GM12878 (cell line): ENCODE measurements around the gene SHISA9. TPM values are rescaled to one million over a fixed set of nuclear protein-coding genes. Genes with fewer than 3 reads are reported as not detected.

Experiments
- ATAC-seq: fragments of 200-7000 bp; cut with Tn5 transposase; 3 replicates; pipeline ENCODE4 v1.9.1; 2020; ENCODE audit warnings: mild to moderate bottlenecking, moderate library complexity
- BruUV-seq: library from RNA; stranded (reverse); fragments of 400-500 nt; replicated peaks from 2 replicates; lab custom pipeline; 2021; lab: Mats Ljungman, UMichigan
- CTCF ChIA-PET: fragments of 300-600 bp; sonication (Branson Sonifier 250); formaldehyde crosslinking; extraction: SDS; loops from one replicate; lab custom pipeline; 2021; ENCODE audit warnings: inconsistent platforms; lab: Yijun Ruan, JAX
- POLR2A ChIA-PET: fragments of 350-600 bp; formaldehyde crosslinking; extraction: SDS; loops from one replicate; lab custom pipeline; 2021; ENCODE audit warnings: inconsistent platforms; lab: Charles Lee
- RAD21 ChIA-PET: fragments of 300-600 bp; sonication (Branson Sonifier 250); formaldehyde crosslinking; loops from one replicate; lab custom pipeline; 2023; ENCODE audit warnings: antibody characterized with exemption; ENCODE audit not compliant: unreplicated experiment; lab: Charles Lee
- SMC1A ChIA-PET: fragments of 300-600 bp; sonication (Branson Sonifier 250); formaldehyde crosslinking; loops from one replicate; lab custom pipeline; 2023; ENCODE audit not compliant: unreplicated experiment, uncharacterized antibody; lab: Charles Lee
- DNase-seq: peaks from one replicate; pipeline ENCODE4 v3.0.0-alpha.2; 2011; ENCODE audit warnings: low read depth, low spot score
- FAIRE-seq: peaks from 3 replicates; lab custom pipeline; 2011; peaks lifted over from hg19 to GRCh38; lab: Jason Lieb, UNC
- H2AFZ ChIP-seq: 2 replicates; pipeline ENCODE4 v1.6.0; 2011; ENCODE audit warnings: low read depth, low read length, control low read depth; ENCODE audit not compliant: control insufficient read depth
- H3K27ac ChIP-seq: 2 replicates; pipeline ENCODE4 v1.5.1; 2011; ENCODE audit warnings: control low read depth; ENCODE audit not compliant: control insufficient read depth, insufficient read depth
- H3K27me3 ChIP-seq, 2 experiments: replicated peaks in 1 of 2; 2 replicates each; pipeline versions ENCODE4 v1.6.0 to v1.6.1; 2011; ENCODE audit warnings: low read length in 1 of 2; ENCODE audit not compliant: control insufficient read depth in 2 of 2, insufficient read depth in 2 of 2
- H3K36me3 ChIP-seq, 2 experiments: 2 replicates each; pipeline ENCODE4 v1.5.1; 2011; ENCODE audit warnings: low read length in 1 of 2; ENCODE audit not compliant: control insufficient read depth in 2 of 2, insufficient read depth in 2 of 2
- H3K4me1 ChIP-seq: 2 replicates; pipeline ENCODE4 v1.6.1; 2011; ENCODE audit warnings: mild to moderate bottlenecking, low read length, moderate library complexity, mixed read lengths; ENCODE audit not compliant: control insufficient read depth, insufficient read depth
- H3K4me2 ChIP-seq: 2 replicates; pipeline ENCODE4 v1.6.0; 2011; ENCODE audit warnings: control low read depth; ENCODE audit not compliant: control insufficient read depth, insufficient read depth
- H3K4me3 ChIP-seq: fragments of 200-600 bp; sonication (generic); 2 replicates; pipeline ENCODE4 v1.5.1; 2016
- H3K79me2 ChIP-seq: 2 replicates; pipeline ENCODE4 v1.6.0; 2011; ENCODE audit warnings: low read length; ENCODE audit not compliant: control insufficient read depth, insufficient read depth
- H3K9ac ChIP-seq: 2 replicates; pipeline ENCODE4 v1.8.0; 2011; ENCODE audit warnings: low read length, control low read depth, mixed read lengths; ENCODE audit not compliant: control insufficient read depth, insufficient read depth
- H3K9me3 ChIP-seq: replicated peaks from 3 replicates; pipeline ENCODE4 v1.5.1; 2011; ENCODE audit warnings: mild to moderate bottlenecking, low read length; ENCODE audit not compliant: control insufficient read depth, insufficient read depth
- H4K20me1 ChIP-seq: 2 replicates; pipeline ENCODE4 v1.6.0; 2011; ENCODE audit not compliant: control insufficient read depth, insufficient read depth
- ATF7 ChIP-seq: fragments of 450-650 bp; IDR thresholded peaks from 2 replicates; pipeline ENCODE4 v1.6.1; 2016; ENCODE audit warnings: low read depth, mild to moderate bottlenecking
- MYB ChIP-seq: fragments of 150-350 bp; IDR thresholded peaks from 2 replicates; pipeline ENCODE4 v1.6.1; 2014; ENCODE audit warnings: mild to moderate bottlenecking, low read depth, low read length, borderline replicate concordance
- NBN ChIP-seq: fragments of 450-650 bp; IDR thresholded peaks from 2 replicates; pipeline ENCODE4 v1.6.1; 2016
- POLR2AphosphoS2 ChIP-seq: IDR thresholded peaks from 2 replicates; pipeline ENCODE4 v1.6.1; 2011; ENCODE audit warnings: low read depth, mild to moderate bottlenecking, low read length, improper control_type of control experiment, moderate library complexity
- TCF12 ChIP-seq: IDR thresholded peaks from 2 replicates; pipeline ENCODE4 v1.6.1; 2011; ENCODE audit warnings: low read depth, mild to moderate bottlenecking, low read length
- ZNF384 ChIP-seq: IDR thresholded peaks from 2 replicates; pipeline ENCODE4 v1.6.1; 2012; ENCODE audit warnings: low read depth, mild to moderate bottlenecking, low read length, improper control_type of control experiment, borderline replicate concordance
- ZSCAN29 ChIP-seq: fragments of 450-650 bp; IDR thresholded peaks from 2 replicates; pipeline ENCODE4 v1.6.1; 2017; ENCODE audit warnings: mild to moderate bottlenecking, moderate library complexity
- WGBS: methylation state at CpG from one replicate; pipeline ENCODE4 v1.1.6; 2016; ENCODE audit warnings: low lambda C conversion rate; ENCODE audit not compliant: insufficient replicate concordance, insufficient coverage; ENCODE audit errors: missing lambda C conversion rate; 5-methylcytosine and 5-hydroxymethylcytosine counted together
- in situ Hi-C: fragments of 300-500 bp; cut with MboI; formaldehyde crosslinking; loops from 9 replicates; pipeline ENCODE4 v1.14.3; 2018; ENCODE audit warnings: mixed read lengths
- intact Hi-C: fragments of 100-400 bp; cut with micrococcal nuclease; formaldehyde crosslinking; loops from one replicate; pipeline ENCODE4 v1.14.2; 2022; ENCODE audit not compliant: unreplicated experiment
- polyA plus RNA-seq, 11 experiments: library from polyadenylated mRNA; depleted of rRNA in 4 of 11; unstranded in 6 of 11; stranded (reverse) in 5 of 11; fragments of >200 nt; fragmentation: Nextera tagmentation in 4 of 11; fragmentation: Illumina TruSeq in 1 of 11; extraction: Ambion mirVana in 4 of 11; extraction: Trizol in 1 of 11; gene quantifications; 1 replicate in 1 of 11; 2 replicates in 10 of 11; pipeline versions ENCODE4 v1.2.1 to v1.2.3, GENCODE V29; 2011 to 2016; ENCODE audit warnings: inconsistent platforms in 2 of 11, missing spikeins in 2 of 11, low read depth in 1 of 11
- total RNA-seq, 4 experiments: library from RNA; depleted of rRNA in 3 of 4; stranded (reverse); fragments of >200 nt in 3 of 4; fragmentation: Illumina TruSeq in 1 of 4; extraction: Trizol in 1 of 4; gene quantifications; 2 replicates each; pipeline versions ENCODE4 v1.2.1 to v1.2.3, GENCODE V29; 2013 to 2021
- TF ChIP-seq, protein P1 (sequence below): fragments of 450-650 bp; formaldehyde crosslinking; IDR thresholded peaks from 2 replicates; pipeline ENCODE4 v1.4.0; 2022; ENCODE audit warnings: mild to moderate bottlenecking, moderate library complexity

SHISA9 gene
- total and polyA plus RNA-seq, 10 of the 15 experiments (the other 5 are each of a cell fraction or from before 2014, with no cell fraction given): 0.03 to 25.5 (median 0.07) TPM

DNA sequence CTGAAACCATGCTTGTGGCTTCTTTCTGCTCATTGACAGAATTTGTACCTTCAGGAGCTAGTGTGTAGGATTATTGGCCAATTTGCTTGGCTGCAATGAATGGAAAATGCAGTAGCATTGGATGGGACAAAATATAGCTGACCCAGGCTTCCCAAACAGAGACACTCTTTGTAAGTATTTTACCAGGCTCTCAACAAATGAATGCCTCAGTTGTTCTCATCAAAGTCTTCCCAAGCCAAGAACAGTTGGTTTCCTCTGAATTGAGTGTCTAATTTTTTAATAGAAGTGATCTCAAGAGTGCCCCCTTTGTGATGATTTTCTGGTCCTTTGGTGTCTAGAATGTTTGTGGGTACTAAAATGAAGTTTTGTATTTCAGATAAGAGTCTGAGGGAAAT, 140.9 kb downstream of the SHISA9 start (continued):
- TF ChIP-seq, protein P1, sequence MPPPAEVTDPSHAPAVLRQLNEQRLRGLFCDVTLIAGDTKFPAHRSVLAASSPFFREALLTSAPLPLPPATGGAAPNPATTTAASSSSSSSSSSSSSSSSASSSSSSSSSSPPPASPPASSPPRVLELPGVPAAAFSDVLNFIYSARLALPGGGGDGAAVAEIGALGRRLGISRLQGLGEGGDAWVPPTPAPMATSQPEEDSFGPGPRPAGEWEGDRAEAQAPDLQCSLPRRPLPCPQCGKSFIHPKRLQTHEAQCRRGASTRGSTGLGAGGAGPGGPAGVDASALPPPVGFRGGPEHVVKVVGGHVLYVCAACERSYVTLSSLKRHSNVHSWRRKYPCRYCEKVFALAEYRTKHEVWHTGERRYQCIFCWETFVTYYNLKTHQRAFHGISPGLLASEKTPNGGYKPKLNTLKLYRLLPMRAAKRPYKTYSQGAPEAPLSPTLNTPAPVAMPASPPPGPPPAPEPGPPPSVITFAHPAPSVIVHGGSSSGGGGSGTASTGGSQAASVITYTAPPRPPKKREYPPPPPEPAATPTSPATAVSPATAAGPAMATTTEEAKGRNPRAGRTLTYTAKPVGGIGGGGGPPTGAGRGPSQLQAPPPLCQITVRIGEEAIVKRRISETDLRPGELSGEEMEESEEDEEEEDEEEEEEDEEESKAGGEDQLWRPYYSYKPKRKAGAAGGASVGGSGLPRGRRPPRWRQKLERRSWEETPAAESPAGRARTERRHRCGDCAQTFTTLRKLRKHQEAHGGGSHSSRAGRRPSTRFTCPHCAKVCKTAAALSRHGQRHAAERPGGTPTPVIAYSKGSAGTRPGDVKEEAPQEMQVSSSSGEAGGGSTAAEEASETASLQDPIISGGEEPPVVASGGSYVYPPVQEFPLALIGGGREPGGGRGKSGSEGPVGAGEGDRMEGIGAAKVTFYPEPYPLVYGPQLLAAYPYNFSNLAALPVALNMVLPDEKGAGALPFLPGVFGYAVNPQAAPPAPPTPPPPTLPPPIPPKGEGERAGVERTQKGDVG: no peak
- TF ChIP-seq TCF12: no peak

DNA sequence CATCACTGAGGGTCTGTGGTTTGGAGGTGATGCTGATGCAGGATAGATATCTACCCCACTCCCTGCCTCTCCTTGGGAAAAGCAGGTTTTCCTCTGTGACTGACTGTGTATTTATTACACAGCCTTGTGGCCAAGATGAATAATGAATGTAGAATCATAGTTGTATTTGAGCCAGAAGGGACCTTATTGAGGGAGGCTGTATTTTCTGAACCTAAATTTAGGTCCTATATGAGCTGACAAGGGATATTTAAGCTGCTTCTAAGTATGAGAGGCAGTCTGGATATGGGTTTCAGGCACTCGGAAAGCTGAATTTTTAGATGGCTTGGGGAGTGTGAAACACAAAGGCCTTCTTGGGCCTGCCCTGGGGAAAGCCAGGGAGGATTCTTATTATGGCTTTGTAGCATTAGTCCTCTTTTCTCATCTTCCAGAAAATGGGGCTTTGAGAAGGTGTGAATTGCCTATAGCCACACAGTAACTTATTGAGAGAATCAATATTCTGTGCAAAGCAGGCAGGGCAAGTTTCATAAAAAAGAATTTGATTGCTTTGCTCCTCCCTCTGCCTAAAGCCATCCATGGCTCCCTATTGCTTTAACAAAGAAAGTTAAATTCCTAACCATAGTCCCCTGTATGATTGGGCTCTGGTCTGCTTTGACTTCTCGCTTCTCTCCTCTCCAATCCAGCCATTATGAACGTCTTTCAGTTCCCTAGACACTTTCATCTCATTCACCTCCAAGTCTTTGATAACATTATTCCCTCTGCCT, 144.8 kb downstream of the SHISA9 start:
- FAIRE-seq (no peak), ATAC-seq (no peak), DNase-seq (no peak)
- Histone ChIP-seq H3K36me3 (no peaks in the 10 kb centered on the region), H3K27me3 (no peaks in the 10 kb centered on the region; a peak in 1 of 4 replicates), H4K20me1 (no peaks in the 10 kb centered on the region), H3K9me3 (no peaks in the 10 kb centered on the region; the same call in 2 of the 3 replicates), H3K4me1 (no peaks in the 10 kb centered on the region), H3K27ac (no peak overlapping the region), H3K9ac (no peak overlapping the region), H3K79me2 (no peaks in the 10 kb centered on the region), H3K4me2 (no peak overlapping the region), H3K4me3 (no peak overlapping the region), H2AFZ (no peak overlapping the region)
- ChIA-PET RAD21 (interaction anchor here (1.1 kb wide), 1 partner anchor 27 kb away, joined by 3 read pairs; no protein-coding TSS in a partner anchor), SMC1A (interaction anchor here (1.2 kb wide), 1 partner anchor 10 kb away, joined by 3 read pairs; no protein-coding TSS in a partner anchor), POLR2A (no interaction called here), CTCF (no interaction called here)
- no TSS peak for BruUV-seq
- intact Hi-C loops: no loop called here
- 40% methylated on average over 3 of the region's 3 CpGs for WGBS
- in situ Hi-C loops: no loop called here
- TF ChIP-seq ZNF384 (no peak), NBN (no peak), ZSCAN29 (no peak), ATF7 (no peak), POLR2AphosphoS2 (no peak), MYB (no peak)
